Keratinocyte (primary cell): ENCODE measurements around the gene ZNF784. TPM values are rescaled to one million over a fixed set of nuclear protein-coding genes. Genes with fewer than 3 reads are reported as not detected.
A peak's percentile ranks its signal among the peaks of the same experiment; 100 is the strongest.

Experiments
- DNase-seq: peaks from one replicate; pipeline ENCODE4 v3.0.0-alpha.2; 2011; ENCODE audit warnings: low read depth, missing footprints, low spot score
- FAIRE-seq: peaks from 2 replicates; lab custom pipeline; 2011; peaks lifted over from hg19 to GRCh38; lab: Jason Lieb, UNC
- H2AFZ ChIP-seq: 2 replicates; pipeline ENCODE4 v1.6.0; 2012; ENCODE audit warnings: low read length, control low read depth, inconsistent platforms; ENCODE audit not compliant: control insufficient read depth
- H3K27ac ChIP-seq: 2 replicates; pipeline ENCODE4 v1.5.1; 2011; ENCODE audit warnings: low read length; ENCODE audit not compliant: control insufficient read depth, insufficient read depth
- H3K27me3 ChIP-seq: 3 replicates; pipeline ENCODE4 v1.6.0; 2011; ENCODE audit warnings: low read length; ENCODE audit not compliant: control insufficient read depth, insufficient read depth; ENCODE audit errors: extremely low read depth
- H3K36me3 ChIP-seq, 2 experiments: 2 replicates in 1 of 2; 3 replicates in 1 of 2; pipeline ENCODE4 v1.5.1; 2011; ENCODE audit warnings: low read length in 2 of 2, mild to moderate bottlenecking in 1 of 2; ENCODE audit not compliant: control insufficient read depth in 2 of 2, insufficient read depth in 2 of 2; ENCODE audit errors: extremely low read depth in 1 of 2
- H3K4me1 ChIP-seq: 3 replicates; pipeline ENCODE4 v1.5.1; 2011; ENCODE audit warnings: low read length; ENCODE audit not compliant: control insufficient read depth, insufficient read depth; ENCODE audit errors: extremely low read depth
- H3K4me2 ChIP-seq: 3 replicates; pipeline ENCODE4 v1.6.0; 2011; ENCODE audit warnings: low read depth, low read length; ENCODE audit not compliant: control insufficient read depth, insufficient read depth; ENCODE audit errors: extremely low read depth
- H3K4me3 ChIP-seq, 3 experiments: fragments of 200-600 bp in 1 of 3; sonication (generic) in 1 of 3; 2 replicates in 2 of 3; 3 replicates in 1 of 3; pipeline ENCODE4 v1.5.1; 2011 to 2016; ENCODE audit warnings: low read length in 3 of 3, mild to moderate bottlenecking in 3 of 3, control low read depth in 2 of 3, inconsistent platforms in 1 of 3, low read depth in 1 of 3, mixed read lengths in 1 of 3, mixed run types in 1 of 3, moderate library complexity in 1 of 3; ENCODE audit not compliant: control insufficient read depth in 2 of 3, insufficient read depth in 2 of 3; ENCODE audit errors: extremely low read depth in 1 of 3
- H3K79me2 ChIP-seq: 2 replicates; pipeline ENCODE4 v1.6.0; 2012; ENCODE audit warnings: low read length; ENCODE audit not compliant: control insufficient read depth, insufficient read depth
- H3K9ac ChIP-seq: 3 replicates; pipeline ENCODE4 v1.6.0; 2011; ENCODE audit warnings: low read length; ENCODE audit not compliant: control insufficient read depth, insufficient read depth; ENCODE audit errors: extremely low read depth
- H3K9me1 ChIP-seq: 3 replicates; pipeline ENCODE4 v1.6.0; 2011; ENCODE audit warnings: low read length; ENCODE audit not compliant: control insufficient read depth, insufficient read depth; ENCODE audit errors: extremely low read depth
- H3K9me3 ChIP-seq: 2 replicates; pipeline ENCODE4 v1.5.1; 2012; ENCODE audit warnings: low read depth, low read length; ENCODE audit not compliant: control insufficient read depth
- H4K20me1 ChIP-seq: 3 replicates; pipeline ENCODE4 v1.6.0; 2011; ENCODE audit warnings: low read length; ENCODE audit not compliant: control insufficient read depth, insufficient read depth; ENCODE audit errors: extremely low read depth
- EZH2 ChIP-seq: IDR thresholded peaks from one replicate; pipeline ENCODE4 v1.6.1; 2012; ENCODE audit warnings: inconsistent platforms, mild to moderate bottlenecking, low read length, moderate library complexity
- dilution Hi-C: fragments of 300-500 bp; cut with MboI; formaldehyde crosslinking; loops from one replicate; pipeline ENCODE4 v1.7.0; 2020; ENCODE audit warnings: low sequenced_read_pairs; ENCODE audit not compliant: extremely low pct_ligation_motif_present
- polyA plus RNA-seq, 5 experiments: library from polyadenylated mRNA; depleted of rRNA in 3 of 5; stranded (reverse) in 3 of 5; stranded (forward) in 1 of 5; unstranded in 1 of 5; fragments of >200 nt; gene quantifications; 1 replicate in 1 of 5; 2 replicates in 3 of 5; 3 replicates in 1 of 5; pipeline versions ENCODE4 v1.2.1 to v1.2.3, GENCODE V29; 2011 to 2012; ENCODE audit warnings: missing spikeins in 2 of 5, low read depth in 1 of 5, low replicate concordance in 1 of 5
- TF ChIP-seq, protein P1 (sequence below), 3 experiments: IDR thresholded peaks in 1 of 3; conservative IDR thresholded peaks in 1 of 3; optimal IDR thresholded peaks in 1 of 3; 2 replicates in 2 of 3; 3 replicates in 1 of 3; pipeline versions ENCODE3 to v1.5.1; 2011; ENCODE audit warnings: low read length in 3 of 3, mild to moderate bottlenecking in 3 of 3, moderate library complexity in 2 of 3, control low read depth in 1 of 3, inconsistent platforms in 1 of 3; ENCODE audit not compliant: insufficient read depth in 2 of 3; ENCODE audit errors: extremely low read depth in 1 of 3

Gene ZNF784
- polyA plus RNA-seq, 1 donor (not counting 4 experiments of a cell fraction or from before 2014, with no cell fraction given), result 2.1 TPM

DNA sequence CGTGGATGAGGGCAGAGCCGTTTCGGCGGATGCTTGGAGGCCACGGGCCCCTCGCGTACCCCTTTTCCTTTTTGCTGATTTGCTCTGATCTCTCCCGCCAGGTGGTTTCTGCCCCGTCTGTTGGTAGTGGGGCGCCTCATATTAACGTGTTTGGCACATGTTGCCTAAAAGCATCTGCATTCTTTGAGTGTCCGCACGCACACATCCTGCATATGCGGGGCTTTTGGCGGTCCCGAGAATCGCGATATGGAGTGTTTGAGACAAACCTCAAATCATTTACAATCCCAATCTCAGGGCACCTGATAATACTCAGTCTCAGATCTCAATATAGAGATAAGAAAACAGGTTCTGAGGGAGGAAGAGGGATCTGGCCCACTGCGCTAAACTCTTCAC lies 31.3 kb upstream of the ZNF784 start:
- peaks cover 19% of the 10 kb centered on the region for H3K4me1 ChIP-seq
- no peaks in the 10 kb centered on the region for H3K9me3 ChIP-seq
- dilution Hi-C loops, result no loop called here
- H3K4me2 ChIP-seq, result peak overlapping the region; percentile 94
- H3K9ac ChIP-seq, result peak overlapping the region; percentile 98
- no peak for TF ChIP-seq EZH2
- TF ChIP-seq, protein P1, sequence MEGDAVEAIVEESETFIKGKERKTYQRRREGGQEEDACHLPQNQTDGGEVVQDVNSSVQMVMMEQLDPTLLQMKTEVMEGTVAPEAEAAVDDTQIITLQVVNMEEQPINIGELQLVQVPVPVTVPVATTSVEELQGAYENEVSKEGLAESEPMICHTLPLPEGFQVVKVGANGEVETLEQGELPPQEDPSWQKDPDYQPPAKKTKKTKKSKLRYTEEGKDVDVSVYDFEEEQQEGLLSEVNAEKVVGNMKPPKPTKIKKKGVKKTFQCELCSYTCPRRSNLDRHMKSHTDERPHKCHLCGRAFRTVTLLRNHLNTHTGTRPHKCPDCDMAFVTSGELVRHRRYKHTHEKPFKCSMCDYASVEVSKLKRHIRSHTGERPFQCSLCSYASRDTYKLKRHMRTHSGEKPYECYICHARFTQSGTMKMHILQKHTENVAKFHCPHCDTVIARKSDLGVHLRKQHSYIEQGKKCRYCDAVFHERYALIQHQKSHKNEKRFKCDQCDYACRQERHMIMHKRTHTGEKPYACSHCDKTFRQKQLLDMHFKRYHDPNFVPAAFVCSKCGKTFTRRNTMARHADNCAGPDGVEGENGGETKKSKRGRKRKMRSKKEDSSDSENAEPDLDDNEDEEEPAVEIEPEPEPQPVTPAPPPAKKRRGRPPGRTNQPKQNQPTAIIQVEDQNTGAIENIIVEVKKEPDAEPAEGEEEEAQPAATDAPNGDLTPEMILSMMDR (optimal IDR thresholded peaks at IDR 0.05 in 1 of 3, IDR thresholded peaks at IDR 0.05 in 1 of 3, conservative IDR thresholded peaks at IDR 0.05 in 1 of 3; ENCODE audit: extremely low read depth in 1 of 3, insufficient read depth in 2 of 3, low read length in 3 of 3), result no peak
- peak overlapping the region; percentile 95 for H3K27ac ChIP-seq
- DNase-seq (no peak), FAIRE-seq (no peak)
- H3K36me3 ChIP-seq, result peaks cover 15 to 28% of the 10 kb centered on the region in 2 experiments
- H3K79me2 ChIP-seq, result peaks cover 58% of the 10 kb centered on the region
- peak overlapping the region; percentile 87 to 99 (median 99) for H3K4me3 ChIP-seq
- no peaks in the 10 kb centered on the region for H3K9me1 ChIP-seq
- H4K20me1 ChIP-seq, result peaks cover 34% of the 10 kb centered on the region
- H2AFZ ChIP-seq, result peak overlapping the region; percentile 40
- no peaks in the 10 kb centered on the region for H3K27me3 ChIP-seq

DNA sequence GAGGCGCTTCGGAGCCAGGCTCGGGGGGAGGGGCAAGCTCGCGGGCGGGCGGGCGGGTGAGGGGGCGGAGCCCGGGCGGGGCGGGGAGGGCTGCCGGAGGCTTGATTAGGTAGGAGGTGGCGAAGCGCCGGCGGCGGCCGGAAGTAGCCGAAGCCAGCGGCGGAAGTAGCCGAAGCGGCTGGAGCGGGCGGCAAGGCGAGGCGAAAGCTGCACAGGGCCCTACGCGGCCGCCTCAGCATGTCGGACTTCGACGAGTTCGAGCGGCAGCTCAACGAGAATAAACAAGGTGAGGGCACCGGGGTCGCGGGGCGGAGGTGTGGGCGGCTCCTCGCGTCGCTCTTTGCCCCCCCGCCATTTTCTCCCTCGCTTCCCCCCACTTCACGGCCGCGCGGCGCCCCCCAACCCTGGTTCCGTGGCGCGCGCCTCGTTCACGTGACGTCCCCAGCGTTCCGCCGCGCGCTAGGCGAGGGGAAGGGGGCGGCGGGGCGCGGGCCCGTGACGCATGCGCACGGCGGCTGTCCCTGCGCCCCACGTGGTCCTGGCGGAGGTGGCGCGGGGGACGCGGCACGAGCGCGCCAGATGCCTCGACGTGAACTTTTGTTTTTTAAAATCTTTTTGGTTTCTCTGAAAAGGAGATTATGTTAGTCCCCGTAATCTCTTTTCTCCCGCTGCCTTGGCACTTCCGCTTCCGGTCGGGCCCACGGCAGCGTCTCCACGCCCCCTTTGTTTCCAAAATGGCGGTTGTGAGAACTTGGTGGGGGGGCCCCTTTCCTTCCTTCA lies 30.7 kb upstream of the ZNF784 start, which contains the start of gene U2AF2:
U2AF2 (plus strand) TSS at position 168 of the 780 bp plus-strand sequence; CDS start at position 238, 70 bp downstream.
- Histone ChIP-seq H3K79me2 (peaks cover 52% of the 10 kb centered on the region), H3K36me3 (peaks cover 11 to 22% of the 10 kb centered on the region in 2 experiments), H3K4me1 (peaks cover 19% of the 10 kb centered on the region), H3K4me2 (peak within 1 kb of the TSS; percentile 94), H3K27ac (peak within 1 kb of the TSS; percentile 99), H3K27me3 (no peaks in the 10 kb centered on the region), H4K20me1 (peaks cover 33% of the 10 kb centered on the region), H3K9ac (peak within 1 kb of the TSS; percentile 98), H3K4me3 (peak within 1 kb of the TSS; percentile 87 to 99 (median 99)), H3K9me3 (no peaks in the 10 kb centered on the region), H2AFZ (peak within 1 kb of the TSS; percentile 99), H3K9me1 (no peaks in the 10 kb centered on the region)
- dilution Hi-C loops, result no loop called here
- TF ChIP-seq, protein P1 (optimal IDR thresholded peaks at IDR 0.05 in 1 of 3, IDR thresholded peaks at IDR 0.05 in 1 of 3, conservative IDR thresholded peaks at IDR 0.05 in 1 of 3; ENCODE audit: extremely low read depth in 1 of 3, insufficient read depth in 2 of 3, low read length in 3 of 3), result no peak
- TF ChIP-seq EZH2, result no peak
- no peak for FAIRE-seq
- peak; percentile 66 for DNase-seq
